Putamen (tissue), 1 donor: ENCODE measurements around the gene SYT17.
"Not testable (repeated sequence)": the region's sequence is repeated elsewhere in the genome, so short reads cannot be mapped to it uniquely, and the experiment has no call there.

ENCODE experiments used
- DNase-seq: peaks from one replicate; pipeline ENCODE4 v3.0.0-alpha.2; 2016; ENCODE audit warnings: low spot score

SYT17 gene

DNA sequence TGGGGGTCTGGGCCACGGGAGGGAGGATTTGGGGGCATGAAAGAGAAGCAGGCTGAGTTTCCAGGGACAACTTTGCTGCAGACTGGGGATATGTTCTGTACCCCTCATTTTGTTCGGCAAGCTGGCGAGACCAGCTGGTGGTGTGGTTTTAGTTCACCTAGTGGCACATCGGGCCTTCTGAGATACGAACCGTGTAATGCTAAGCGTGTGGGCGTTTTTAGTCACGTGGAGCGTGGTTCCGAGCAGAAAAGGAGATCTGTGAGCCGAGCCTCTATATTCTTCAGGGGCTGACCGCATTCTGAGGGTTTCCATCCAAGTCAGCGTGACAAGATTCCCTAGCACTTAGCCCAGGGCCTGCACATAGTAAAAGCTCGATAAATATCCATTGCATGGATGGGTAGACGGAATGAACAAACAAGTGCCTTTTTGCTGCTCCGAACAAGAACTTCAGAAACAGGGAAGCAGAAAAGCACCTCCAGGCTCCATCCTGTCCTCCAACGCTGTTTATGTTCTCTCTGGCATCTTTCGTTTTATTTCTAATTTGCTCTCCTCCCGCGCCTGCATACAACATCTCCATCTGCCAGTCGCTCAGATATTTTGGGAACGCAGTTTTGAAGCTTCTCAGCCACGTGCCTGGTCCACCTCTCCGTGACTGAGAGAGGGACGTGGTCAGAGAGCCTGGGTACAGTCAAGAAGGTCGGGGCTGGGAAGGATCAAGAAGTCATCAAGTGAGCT lies 5.8 kb downstream of the SYT17 start:
- DNase-seq = no peak

DNA sequence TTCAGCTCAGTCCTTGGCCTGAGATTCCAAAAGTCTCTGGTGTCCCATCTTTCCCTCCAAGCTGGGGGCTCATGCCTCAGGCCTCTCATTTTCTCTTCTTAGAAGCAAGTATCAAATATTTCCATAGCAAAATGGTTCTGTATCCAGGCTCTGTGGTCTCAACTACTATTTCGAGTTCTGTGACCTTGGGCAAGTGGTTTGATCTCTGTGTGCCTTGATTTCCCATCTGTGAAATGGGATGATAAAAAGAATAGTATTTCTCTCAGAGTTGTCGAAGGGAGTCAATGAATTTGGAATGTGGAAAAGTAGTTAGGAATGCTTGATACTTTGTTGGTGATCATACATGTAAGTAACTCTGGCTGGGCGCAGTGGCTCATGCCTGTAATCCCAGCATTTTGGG lies 6.4 kb downstream of the SYT17 start:
- DNase-seq = no peak

DNA sequence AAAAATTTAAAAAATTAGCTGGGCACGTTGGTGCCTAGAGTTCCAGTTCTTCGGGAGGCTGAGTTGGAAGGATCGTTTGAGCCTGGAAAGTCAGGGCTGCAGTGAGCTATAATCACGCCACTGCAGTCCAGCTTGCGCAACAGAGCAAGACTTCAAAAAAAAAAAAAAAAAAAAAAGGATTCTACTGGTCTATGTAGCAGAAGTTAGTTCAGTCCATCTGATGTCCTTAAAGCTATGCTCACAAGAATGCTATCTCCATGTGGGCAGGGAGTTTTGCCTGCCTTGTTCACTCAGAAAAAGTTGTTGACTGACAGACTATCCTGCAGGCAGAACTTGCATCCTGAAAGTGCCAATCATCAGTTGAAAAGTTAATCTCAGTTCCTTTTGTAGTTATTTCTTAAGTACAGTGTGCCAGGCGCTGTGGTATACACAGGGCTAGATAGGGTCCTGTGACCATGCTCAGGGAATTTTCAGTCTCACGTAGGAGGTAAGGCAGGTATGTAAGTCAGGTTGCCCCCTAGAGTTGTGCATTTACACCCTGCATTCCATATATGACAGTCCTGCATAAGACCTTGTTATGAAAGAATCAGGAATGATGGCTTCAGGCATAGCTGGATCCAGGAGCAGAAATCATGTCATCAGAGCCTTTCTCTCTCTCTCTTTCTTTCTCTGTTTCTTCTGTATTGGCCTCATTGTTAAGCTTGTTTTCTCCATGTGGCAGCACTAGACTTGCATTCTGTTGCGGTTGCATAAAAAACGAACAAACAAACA lies 7.6 kb downstream of the SYT17 start:
- no peak for DNase-seq

DNA sequence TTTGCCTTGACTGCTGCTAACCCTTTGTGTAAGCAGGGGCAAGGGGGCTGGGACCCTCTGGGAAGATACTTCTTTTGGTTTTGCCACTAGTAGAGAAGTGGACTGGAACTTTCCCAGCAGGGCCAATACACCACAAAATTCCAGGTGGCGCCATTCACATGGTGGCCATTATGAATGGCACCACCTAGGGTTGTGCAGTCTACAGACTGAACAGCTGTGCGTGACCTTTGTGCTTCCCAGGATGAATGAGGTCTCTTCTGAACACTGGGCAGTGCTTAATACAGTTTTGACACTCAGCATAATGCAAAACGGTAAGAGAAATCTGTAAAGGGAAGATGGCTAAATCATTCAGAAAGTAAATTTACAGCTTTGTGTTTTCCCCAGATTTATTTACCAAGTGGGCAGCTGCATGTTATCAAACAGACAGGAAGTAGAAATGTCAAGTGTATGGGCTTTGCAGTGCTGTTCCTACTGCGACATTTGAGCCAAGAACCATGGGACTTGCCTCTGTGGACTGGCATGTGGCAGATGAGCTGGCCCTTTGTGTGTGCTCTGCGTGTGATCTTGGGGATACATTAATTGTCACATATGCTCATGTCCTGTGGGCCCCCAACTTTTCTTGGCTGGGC lies 9.2 kb downstream of the SYT17 start:
- no peak for DNase-seq

DNA sequence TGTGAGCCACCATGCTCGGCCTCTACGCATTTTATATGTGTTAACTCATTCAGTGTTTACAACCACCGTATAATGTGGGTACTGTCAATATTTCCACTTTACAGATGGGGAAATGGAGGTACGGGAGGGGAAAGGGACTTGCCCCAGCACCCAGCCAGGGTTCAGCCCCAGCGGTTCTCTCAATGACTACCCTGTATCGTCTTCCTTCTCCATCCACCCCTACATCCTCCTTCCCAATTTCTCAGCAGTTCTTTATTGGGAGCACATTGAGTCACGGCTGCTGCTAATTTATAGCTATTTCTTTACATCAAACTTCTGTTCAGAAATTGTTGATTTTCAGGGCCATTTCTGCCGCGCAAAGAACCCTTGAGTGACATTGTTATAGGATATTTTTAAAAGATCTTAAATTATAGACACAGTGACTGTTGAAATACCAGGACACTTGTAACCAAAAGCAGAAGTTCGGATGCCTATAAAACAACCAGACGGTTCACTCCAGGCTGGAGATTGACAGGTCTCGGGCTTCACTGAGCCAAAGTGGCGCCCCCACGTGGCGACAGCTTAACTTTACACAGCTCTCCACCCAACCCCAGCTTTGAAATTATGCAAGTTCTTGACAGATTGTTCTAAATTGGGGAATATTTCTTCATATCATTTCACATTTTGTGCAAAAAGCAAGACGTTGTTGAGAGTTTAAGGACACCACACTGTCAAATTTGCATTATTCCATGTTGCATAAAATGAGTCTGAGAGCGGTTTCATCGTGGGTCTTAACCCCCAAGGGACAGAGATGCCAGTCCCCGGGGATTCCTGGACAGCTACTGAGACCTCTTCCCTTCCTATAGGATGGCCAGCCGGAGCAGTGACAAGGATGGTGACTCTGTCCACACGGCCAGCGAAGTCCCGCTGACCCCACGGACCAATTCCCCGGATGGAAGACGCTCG lies 11.8 kb downstream of the SYT17 start:
- peak; percentile 32 for DNase-seq

DNA sequence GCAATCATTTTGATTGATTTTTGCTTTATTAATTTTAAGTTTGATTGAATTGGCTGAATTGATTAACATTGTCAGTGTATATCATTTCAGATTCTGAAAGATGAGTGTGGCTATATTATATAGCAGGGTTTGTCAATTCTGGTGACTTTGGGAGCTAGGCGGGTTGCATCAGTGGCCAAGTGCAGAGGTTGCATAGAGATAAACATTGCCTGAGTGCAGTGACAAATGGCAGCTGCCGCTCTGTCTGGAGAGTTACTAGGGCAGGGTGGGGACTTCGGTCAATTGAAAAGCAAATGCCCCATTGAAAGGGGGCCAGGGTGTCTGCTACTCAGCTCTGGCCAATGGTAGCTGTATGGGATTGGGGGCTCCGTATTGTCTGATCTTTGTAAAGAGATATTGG lies 12.7 kb downstream of the SYT17 start:
- DNase-seq = no peak

DNA sequence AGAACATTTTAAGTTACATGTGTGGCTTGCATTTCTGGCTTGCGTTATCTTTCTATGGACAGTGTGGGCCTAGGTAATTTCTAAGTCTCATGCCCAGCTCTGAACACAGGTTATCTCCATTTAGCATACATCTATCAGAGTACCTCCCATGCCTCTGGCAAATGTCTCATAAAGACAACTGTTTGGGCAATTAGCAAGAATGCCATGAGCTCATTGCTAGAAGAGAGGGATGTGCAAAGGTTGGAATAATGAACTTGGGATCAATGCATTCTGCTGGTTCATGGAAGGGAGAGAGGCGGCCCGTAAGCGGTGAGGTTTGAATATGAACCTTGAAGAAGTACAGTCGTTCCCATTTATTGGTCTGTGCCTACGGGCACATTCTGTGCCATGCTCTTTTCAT lies 14.4 kb downstream of the SYT17 start:
- no peak for DNase-seq

DNA sequence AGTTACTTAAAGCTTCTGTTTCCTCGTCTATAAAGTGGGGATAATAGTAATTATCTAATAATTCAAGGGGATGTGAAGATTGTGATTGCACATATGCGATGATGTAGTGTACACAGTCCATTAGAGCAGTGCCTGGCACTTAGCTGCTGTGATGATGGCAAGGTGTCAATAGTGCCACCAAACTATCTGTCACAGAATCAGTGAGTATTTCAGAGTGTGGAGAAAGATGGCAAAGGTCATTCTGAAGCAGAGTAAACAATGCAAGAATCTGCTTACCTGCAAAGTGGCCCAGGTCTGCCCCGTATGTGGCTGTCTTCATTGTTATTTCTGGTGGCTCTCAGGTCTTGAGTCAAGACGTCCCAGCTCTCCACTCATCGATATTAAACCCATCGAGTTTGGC lies 15.1 kb downstream of the SYT17 start:
- no peak for DNase-seq

DNA sequence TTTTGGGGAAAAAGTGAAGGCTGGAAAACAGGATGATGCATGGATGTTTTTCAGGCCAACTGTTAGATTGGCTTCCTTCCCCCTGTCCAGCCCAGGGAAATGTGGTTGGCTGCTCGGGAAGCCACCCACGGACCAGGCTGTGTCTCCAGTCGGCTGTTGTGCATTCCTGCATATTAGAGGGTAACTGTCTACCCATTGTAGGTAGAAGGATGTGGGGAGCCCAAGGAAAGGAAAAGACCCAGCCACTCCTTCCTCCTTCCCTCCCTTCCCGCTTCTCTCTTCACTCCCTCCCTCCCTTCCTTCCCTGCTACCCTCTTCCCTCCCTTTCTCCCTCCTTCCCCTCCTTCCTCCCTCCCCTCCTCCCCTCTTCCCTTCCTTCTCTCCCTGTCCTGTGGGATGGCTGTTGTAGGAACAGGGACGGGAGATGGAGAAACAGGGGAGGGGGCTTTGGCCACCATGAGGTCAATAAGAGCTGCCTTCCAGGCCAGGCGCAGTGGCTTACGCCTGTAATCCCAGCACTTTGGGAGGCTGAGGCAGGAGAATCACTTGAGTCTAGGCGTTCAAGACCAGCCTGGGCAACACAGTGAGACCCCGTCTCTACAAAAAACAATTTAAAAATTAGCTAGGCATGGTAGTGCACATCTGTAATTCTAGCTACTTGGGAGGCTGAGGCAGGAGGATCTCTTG lies 16.9 kb downstream of the SYT17 start:
- no peak for DNase-seq

DNA sequence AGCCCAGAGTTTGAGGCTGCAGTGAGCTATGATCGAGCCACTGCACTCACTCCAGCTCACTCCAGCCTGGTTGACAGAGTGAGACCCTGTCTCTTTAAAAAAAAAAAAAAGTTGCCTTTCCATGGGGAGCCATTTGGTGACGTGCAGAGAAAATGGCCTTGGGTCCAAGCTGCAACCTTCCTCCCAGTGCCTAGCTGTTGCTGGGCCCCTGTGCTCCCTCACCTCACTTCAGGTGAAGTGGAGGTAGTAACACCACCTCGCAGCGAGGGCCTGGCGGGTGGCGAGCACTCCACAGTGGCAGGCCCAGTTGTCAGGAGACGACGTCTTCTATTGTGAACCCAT lies 17.4 kb downstream of the SYT17 start:
- DNase-seq = no peak

DNA sequence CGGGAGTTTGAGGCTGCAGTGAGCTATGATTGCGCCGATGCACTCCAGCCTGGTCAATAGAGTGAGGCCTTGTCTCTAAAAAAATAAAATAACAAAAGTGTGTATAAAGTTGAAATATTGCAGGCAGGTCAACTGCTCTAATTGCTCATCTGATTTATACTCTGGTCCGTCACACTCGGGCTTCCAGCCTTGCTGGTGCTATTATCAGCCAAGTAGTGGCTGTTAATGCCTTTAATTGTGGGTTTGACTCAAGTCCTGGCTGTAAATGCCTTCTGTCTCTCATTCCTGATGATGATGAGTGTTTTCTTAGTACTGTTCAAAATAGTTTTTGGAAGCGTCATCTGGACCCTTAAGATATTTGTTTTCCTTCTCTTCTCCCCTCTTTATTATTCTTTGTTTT lies 18.4 kb downstream of the SYT17 start:
- DNase-seq = no peak

DNA sequence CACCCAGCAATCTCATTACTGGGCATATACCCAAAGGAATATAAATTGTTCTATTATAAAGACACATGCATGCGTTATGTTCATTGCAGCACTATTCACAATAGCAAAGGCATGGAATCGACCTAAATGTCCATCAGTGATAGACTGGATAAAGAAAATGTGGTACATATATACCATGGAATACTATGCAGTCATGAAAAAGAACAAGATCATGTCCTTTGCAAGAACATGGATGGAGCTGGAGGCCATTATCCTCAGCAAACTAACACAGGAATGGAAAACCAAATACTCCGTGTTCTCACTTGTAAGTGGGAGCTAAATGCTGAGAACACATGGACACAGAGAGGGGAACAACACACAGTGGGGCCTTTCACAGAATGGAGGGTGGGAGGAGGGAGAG lies 19.9 kb downstream of the SYT17 start:
- DNase-seq = not testable (repeated sequence)

DNA sequence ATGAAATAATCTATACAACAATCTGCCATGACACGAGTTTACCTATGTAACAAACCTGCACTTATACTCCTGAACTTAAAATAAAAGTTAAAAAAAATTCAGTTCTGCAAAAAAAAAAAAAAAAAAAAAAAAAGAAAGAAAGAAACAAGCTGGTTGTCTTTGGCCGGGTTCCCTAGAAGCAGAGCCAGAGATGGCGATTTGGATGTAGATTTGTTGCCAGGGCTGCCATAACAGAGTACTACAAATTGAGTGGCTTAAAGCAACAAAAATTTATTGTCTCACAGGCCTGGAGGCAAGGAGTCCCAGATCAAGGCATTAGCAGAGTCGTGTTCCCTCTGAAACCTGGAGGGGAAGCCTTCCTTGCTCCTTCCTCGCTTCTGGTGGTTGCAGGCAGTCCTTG lies 20.4 kb downstream of the SYT17 start:
- no peak for DNase-seq

DNA sequence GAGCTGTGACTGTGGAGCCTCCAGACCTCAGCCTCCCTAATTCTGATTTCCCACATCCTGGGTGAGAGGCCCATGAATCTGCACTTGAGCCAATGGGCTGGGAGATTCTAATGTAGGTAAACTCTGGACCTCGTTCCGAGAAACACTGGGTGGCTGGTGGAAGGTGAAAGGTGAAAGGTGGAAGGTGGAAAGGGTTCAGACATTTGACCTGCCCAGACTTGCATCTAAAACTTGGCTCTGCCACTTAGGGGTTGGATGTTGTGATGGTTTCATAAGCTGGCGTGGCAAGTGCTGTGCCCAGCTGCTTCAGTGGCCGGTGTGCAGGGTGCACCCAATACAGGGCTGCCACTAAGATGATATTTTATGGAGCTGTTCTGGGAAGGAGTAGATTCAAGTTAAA lies 24.8 kb downstream of the SYT17 start:
- DNase-seq = no peak

DNA sequence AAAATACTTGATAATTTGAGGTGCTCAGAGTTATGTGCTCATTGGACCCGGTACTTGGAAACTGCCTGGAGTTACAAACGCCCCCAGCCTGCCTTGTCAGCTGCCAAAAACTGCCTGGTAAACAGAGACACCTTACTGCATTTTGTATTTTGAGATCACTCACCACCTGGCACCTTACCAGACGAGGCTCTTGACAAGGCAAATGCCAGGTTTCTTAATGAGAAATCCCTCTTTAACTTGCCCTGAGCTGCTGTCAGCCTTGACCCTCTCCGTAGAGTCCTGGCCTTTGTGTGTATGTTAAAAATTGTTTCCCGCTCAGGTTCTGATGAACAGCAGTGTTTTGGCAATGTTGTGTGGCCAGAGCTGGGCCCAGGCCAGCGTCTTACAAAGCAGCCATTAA lies 28.8 kb downstream of the SYT17 start:
- DNase-seq = no peak

DNA sequence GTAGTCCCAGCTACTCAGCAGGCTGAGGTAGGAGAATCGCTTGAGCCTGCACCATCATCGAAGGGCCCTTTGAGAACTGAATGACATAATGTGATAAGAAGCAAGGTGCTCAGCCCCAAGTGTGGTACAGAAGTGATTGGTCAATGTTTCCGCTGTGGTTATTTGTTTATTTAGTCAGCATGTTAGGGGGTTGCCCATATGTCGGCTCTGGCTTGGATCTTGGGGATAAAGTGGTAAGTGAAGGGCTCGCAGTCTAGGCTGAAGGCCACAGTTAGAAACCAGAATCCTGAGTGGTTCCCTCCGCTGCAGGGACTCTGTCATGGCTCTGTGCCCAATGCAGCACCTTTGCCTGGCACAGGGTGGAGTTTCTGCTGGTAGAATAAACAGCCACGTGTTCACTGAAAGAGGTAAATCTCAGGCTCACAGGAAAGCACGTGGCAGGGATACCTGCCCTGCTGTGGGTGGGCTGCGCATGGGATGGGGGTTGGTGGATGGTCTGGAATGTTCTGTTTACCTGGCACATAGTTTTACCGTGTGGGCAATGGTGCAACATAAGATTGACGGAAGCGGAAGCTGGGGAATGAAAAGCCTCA lies 35.4 kb downstream of the SYT17 start:
- no peak for DNase-seq

DNA sequence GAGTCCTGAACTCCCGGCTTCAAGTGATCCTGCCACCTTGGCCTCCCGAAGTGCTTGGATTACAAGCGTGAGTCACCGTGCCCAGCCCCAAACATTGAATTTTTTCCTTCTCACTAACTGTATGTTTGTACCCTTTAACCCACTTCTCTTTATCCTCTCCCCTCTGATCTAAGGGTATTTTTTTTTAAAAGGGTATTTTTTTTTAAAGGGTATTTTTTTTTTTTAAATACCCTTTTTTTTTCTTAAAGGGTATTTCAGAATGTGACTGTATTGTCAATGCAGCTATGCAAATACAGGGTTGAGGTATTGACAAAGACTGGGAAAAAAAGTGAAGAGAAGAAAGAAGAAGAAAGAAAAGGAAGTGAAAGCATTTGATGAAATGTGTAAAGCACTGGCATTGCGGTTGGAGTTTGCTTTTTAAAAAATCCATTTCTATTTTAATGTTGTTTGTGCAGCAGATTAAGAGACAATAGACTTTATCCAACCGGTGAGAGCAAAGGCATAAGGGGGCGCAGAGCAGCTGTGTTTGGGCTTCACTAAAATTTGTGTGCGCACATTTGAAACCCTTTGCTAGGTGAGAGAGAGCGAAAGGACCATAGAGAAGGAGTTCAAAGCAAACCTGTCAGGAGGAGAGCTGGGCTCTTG lies 42.4 kb downstream of the SYT17 start:
- no peak for DNase-seq

DNA sequence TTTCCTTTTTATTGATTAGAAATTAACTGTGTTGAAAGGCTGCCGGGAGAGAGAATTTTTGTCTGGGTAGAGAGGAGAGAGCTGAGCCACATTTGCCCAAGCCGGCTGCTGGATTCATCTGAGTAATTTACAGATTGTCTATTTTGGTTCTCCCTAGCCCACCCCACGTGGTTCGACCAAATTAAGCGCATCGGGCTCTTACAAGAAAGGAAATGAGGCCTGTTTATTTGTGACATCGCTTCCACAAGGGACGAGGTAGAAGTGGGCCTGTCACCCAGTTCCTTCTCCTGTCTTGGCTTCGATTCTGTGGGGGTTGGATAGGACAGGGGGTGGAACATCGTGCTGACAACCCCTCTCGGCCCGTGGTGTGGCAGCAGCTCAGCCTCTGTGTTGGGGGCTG lies 42.9 kb downstream of the SYT17 start:
- peak; percentile 14 for DNase-seq

DNA sequence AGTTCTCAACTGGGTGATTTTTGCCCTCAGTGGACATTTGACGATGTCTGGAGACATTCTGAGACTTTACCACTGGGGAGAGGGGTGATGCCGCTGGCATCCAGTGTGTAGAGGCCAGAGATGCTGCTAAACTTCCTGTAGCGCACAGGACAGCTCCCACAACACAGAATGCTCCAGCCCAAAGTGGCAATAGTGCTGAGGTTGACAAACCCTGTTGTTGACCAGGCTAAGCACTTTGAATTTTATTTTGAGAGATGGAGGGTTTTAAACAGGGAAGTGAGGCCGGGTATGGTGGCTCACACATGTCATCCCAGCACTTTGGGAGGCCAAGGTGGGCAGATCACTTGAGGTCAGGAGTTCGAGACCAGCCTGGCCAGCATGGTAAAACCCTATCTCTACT lies 44.0 kb downstream of the SYT17 start:
- no peak for DNase-seq

DNA sequence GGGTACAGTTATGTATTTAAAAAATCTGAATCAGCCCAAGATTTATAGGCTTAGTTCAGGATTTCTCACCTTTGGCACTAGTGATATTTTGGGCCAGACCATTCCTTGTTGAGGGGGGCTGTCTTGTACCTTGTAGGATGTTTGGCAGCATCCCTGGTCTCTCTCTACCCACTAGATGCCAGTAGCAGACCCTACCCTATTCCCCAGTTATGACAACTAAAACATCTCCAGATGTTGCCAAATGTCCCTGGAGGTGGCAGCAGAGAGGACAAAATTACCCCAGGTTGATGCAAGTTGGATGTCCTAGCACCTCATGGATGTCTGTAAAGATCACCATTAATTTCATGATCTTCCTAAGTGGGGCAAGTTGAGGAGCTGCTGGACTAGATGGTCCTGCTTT lies 45.8 kb downstream of the SYT17 start:
- DNase-seq = no peak

DNA sequence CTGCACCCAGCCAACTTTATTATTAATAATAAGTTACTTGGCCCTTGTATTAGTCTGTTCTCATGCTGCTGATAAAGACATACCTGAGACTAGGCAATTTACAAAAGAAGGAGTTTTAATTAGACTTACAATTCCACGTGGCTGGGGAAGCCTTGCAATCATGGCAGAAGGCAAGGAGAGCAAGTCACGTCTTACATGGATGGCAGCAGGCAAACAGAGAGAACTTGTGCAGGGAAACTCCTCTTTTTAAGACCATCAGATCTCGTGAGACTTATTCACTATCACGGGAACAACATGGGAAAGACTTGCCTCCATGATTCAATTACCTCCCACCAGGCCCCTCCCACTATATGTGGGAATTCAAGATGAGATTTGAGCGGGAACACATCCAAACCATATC lies 47.7 kb downstream of the SYT17 start:
- no peak for DNase-seq
